Right lobe of liver (tissue), 6 donors: ENCODE measurements around the gene DHX40. TPM values are rescaled to one million over a fixed set of nuclear protein-coding genes. Genes with fewer than 3 reads are reported as not detected.

Experiments used
- ATAC-seq, 4 donors: fragments of 200-7000 bp; cut with Tn5 transposase; one replicate each; pipeline ENCODE4 v1.9.1; 2020; ENCODE audit warnings: mild to moderate bottlenecking in 4 of 4, moderate library complexity in 4 of 4
- DNase-seq, 3 donors: peaks; one replicate each; pipeline ENCODE4 v3.0.0-alpha.2; 2020
- H3K27ac ChIP-seq, 3 donors: fragments of 200-600 bp; one replicate each; pipeline ENCODE4 v1.8.0; 2022
- H3K27me3 ChIP-seq, 2 donors: fragments of 200-600 bp; one replicate each; pipeline ENCODE4 v1.8.0; 2022
- H3K36me3 ChIP-seq, 4 donors: fragments of 200-600 bp; sonication (generic) in 1 of 4; one replicate each; pipeline versions ENCODE4 v1.5.1 to v1.8.0; 2017 to 2022; ENCODE audit warnings: control low read depth in 1 of 4
- H3K4me1 ChIP-seq, 4 donors: fragments of 200-600 bp; sonication (generic) in 1 of 4; one replicate each; pipeline versions ENCODE4 v1.5.1 to v1.8.0; 2017 to 2022; ENCODE audit warnings: control low read depth in 1 of 4
- H3K4me3 ChIP-seq, 3 donors: fragments of 200-600 bp; one replicate each; pipeline ENCODE4 v1.8.0; 2022
- H3K9me3 ChIP-seq, 4 donors: fragments of 200-600 bp; sonication (generic) in 1 of 4; one replicate each; pipeline versions ENCODE4 v1.5.1 to v1.8.0; 2017 to 2022; ENCODE audit warnings: control low read depth in 1 of 4
- POLR2A ChIP-seq: fragments of 450-650 bp; IDR thresholded peaks from one replicate; pipeline ENCODE4 v1.6.1; 2017; ENCODE audit warnings: antibody characterized with exemption, mild to moderate bottlenecking
- WGBS: methylation state at CpG from one replicate; pipeline ENCODE4 v1.1.6; 2018; ENCODE audit warnings: low coverage, low lambda C conversion rate; ENCODE audit not compliant: insufficient coverage; ENCODE audit errors: missing lambda C conversion rate; 5-methylcytosine and 5-hydroxymethylcytosine counted together
- intact Hi-C, 2 donors: fragments of 100-400 bp; cut with DNase I; formaldehyde crosslinking; loops; one replicate each; pipeline versions ENCODE4 v1.11.2 to v1.14.1; 2022
- total RNA-seq, 6 experiments: library from RNA; depleted of rRNA in 2 of 6; stranded (reverse); fragments of >200 nt in 2 of 6; fragmentation: NEBNext Ultra II Directional in 3 of 6; extraction: Animal tissue kit (Norgen Biotek cat#: 25700) in 3 of 6; gene quantifications; one replicate each; pipeline versions ENCODE4 v1.1.0 to v1.2.4, GENCODE V29; 2016 to 2023
- TF ChIP-seq, protein P1 (sequence below), 4 donors: fragments of 200-600 bp in 3 of 4; fragments of 450-650 bp in 1 of 4; IDR thresholded peaks; one replicate each; pipeline versions ENCODE4 v1.5.1 to v1.8.0; 2016 to 2022; ENCODE audit warnings: antibody characterized with exemption in 4 of 4, mild to moderate bottlenecking in 2 of 4
- donor health status: DM: no; HTN: yes; CAD: no.
- donor health status: DM: no; HTN: no; CAD: no.
- donor health status: DM: no; HTN: no; CAD: no.
- donor health status: DM: no; HTN: yes; CAD: no.
- donor health status: DM: no; HTN: yes; CAD: no.

DHX40 gene
- total RNA-seq, 6 experiments from 2014 or later: 7.8 to 12.0 (median 9.4) TPM

GRCh38 chr17:59638553-59638952, 73.1 kb downstream of the DHX40 start:
- TF ChIP-seq, protein P1, sequence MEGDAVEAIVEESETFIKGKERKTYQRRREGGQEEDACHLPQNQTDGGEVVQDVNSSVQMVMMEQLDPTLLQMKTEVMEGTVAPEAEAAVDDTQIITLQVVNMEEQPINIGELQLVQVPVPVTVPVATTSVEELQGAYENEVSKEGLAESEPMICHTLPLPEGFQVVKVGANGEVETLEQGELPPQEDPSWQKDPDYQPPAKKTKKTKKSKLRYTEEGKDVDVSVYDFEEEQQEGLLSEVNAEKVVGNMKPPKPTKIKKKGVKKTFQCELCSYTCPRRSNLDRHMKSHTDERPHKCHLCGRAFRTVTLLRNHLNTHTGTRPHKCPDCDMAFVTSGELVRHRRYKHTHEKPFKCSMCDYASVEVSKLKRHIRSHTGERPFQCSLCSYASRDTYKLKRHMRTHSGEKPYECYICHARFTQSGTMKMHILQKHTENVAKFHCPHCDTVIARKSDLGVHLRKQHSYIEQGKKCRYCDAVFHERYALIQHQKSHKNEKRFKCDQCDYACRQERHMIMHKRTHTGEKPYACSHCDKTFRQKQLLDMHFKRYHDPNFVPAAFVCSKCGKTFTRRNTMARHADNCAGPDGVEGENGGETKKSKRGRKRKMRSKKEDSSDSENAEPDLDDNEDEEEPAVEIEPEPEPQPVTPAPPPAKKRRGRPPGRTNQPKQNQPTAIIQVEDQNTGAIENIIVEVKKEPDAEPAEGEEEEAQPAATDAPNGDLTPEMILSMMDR (IDR thresholded peaks at IDR 0.05): no peak
- TF ChIP-seq POLR2A: no peak
- DNase-seq (no peak), ATAC-seq (peak in 1 of 4 donors; percentile 21)
- H3K27me3 ChIP-seq: no peaks in the 10 kb centered on the region
- no peaks in the 10 kb centered on the region for H3K9me3 ChIP-seq
- H3K4me3 ChIP-seq: no peak overlapping the region
- intact Hi-C loops: no loop called here
- no peak overlapping the region for H3K27ac ChIP-seq
- 73% methylated on average over 6 of the region's 10 CpGs for WGBS
- H3K36me3 ChIP-seq: no peaks in the 10 kb centered on the region
- H3K4me1 ChIP-seq: peaks cover 0 to 25% (median 3%) of the 10 kb centered on the region in 4 donors

DNA sequence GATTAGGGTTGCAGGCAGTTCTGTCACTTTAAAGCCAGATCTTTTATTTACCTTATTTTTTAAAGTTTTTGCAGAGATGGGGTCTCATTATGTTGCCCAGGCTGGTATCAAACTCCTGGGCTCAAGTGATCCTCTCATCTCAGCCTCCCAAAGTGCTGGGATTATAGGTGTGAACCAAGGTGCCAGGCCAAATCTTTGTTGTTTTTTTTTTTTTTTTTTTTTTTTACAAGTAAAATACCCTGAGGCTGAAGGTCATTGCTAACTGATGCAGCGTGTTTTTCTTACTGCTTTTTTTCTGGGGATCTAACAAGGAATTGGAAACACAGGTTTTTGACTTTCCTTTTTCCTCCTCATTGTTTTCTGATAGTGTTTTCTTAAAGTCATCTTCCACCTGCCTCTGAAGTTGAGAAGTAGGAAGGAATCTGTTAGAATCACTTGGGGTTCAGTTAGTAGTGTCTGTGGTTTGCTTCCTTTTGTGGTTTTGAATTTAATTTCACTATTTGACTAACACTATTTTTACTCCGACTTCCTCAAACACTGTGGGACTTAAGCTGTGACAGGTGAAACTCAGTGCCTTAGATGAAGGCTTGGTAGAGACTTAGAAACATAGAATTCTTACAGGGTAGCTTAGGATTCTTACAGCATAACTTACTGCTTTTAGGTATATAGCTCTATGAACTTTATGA, 76.5 kb downstream of the DHX40 start:
- intact Hi-C loops: no loop called here
- peak in 2 of 4 donors; percentile 40 to 50 for ATAC-seq
- no peak for DNase-seq
- no peak overlapping the region for H3K4me3 ChIP-seq
- peaks cover 0 to 17% (median 2%) of the 10 kb centered on the region in 4 donors for H3K4me1 ChIP-seq
- peaks cover 0 to 18% (median 10%) of the 10 kb centered on the region in 4 donors for H3K36me3 ChIP-seq
- H3K27ac ChIP-seq: no peak overlapping the region
- no peak for TF ChIP-seq POLR2A
- TF ChIP-seq, protein P1 (IDR thresholded peaks at IDR 0.05): no peak
- no peaks in the 10 kb centered on the region for H3K9me3 ChIP-seq
- WGBS: 30% methylated on average over 2 of the region's 2 CpGs
- H3K27me3 ChIP-seq: no peaks in the 10 kb centered on the region

DNA sequence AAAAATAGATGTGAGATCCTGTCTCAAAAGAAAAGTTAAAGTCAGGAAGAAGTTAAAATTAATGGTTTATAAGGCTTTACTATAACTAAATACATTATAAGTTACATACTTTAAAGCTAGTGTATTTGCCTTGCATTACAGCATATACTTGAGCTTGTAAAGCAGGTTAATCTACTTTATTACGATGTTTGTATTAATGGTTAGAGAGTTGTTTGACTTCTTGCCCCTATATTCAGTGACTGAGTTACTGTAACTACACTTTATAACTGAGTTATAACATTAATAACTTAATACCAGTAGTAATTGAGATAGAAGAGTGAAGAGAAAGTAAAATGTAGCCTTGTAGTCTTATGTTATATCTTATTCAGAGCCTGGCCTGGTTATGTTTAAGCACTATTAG, 77.2 kb downstream of the DHX40 start:
- DNase-seq: no peak
- Histone ChIP-seq H3K9me3 (no peaks in the 10 kb centered on the region), H3K4me1 (peaks cover 0 to 17% (median 2%) of the 10 kb centered on the region in 4 donors), H3K27me3 (no peaks in the 10 kb centered on the region), H3K36me3 (peaks cover 4 to 23% (median 10%) of the 10 kb centered on the region in 4 donors), H3K27ac (no peak overlapping the region), H3K4me3 (no peak overlapping the region)
- no peak for TF ChIP-seq POLR2A
- TF ChIP-seq, protein P1 (IDR thresholded peaks at IDR 0.05): no peak
- WGBS: 78% methylated on average over 1 of the region's 1 CpG
- intact Hi-C loops: no loop called here
- ATAC-seq: no peak

GRCh38 chr17:59643159-59644140, 78.0 kb downstream of the DHX40 start:
- Histone ChIP-seq H3K36me3 (peaks cover 4 to 32% (median 10%) of the 10 kb centered on the region in 4 donors), H3K4me1 (peaks cover 0 to 17% (median 2%) of the 10 kb centered on the region in 4 donors), H3K27me3 (no peaks in the 10 kb centered on the region), H3K9me3 (no peaks in the 10 kb centered on the region), H3K27ac (no peak overlapping the region), H3K4me3 (no peak overlapping the region)
- 73% methylated on average over 5 of the region's 5 CpGs for WGBS
- no peak for DNase-seq
- ATAC-seq: no peak
- TF ChIP-seq, protein P1 (IDR thresholded peaks at IDR 0.05): no peak
- TF ChIP-seq POLR2A: no peak
- intact Hi-C loops: no loop called here
